ENCODE results near the gene NARS2. TPM values are rescaled to one million over a fixed set of nuclear protein-coding genes. Genes with fewer than 3 reads are reported as not detected.

The NARS2 gene
- total RNA-seq, 6 donors from 2014 or later = 7.7 to 45.1 (median 15.5) TPM

DNA sequence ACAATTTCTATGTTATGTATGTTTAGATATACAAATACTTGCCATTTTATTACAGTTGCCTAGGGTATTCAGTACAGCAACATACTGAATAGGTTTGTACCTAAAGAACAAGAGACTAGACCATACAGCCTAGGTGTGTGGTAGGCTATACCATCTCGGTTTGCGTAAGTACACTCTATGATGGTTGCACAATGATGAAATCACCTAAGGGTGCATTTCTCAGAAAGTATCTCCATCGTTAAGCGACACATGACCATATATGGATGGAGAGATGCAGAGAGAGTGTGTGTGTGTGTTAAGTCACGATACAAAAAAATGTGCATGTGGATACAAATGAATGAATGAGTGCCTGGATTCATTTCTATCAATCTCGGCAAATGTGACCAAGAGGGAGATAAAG, 37.7 kb downstream of the NARS2 start:
- no peak overlapping the region for H3K4me3 ChIP-seq
- peaks cover 1 to 16% (median 10%) of the 10 kb centered on the region in 4 donors for H3K4me1 ChIP-seq
- ATAC-seq (ENCODE audit: low FRiP score in 2 of 2) = no peak
- no peak for DNase-seq
- no peaks in the 10 kb centered on the region for H3K27me3 ChIP-seq
- WGBS, 2 donors = 85 to 98% methylated on average over 6 of the region's 6 CpGs
- no peaks in the 10 kb centered on the region for H3K9me3 ChIP-seq
- H3K36me3 ChIP-seq = peaks cover 0 to 3% (median 0%) of the 10 kb centered on the region in 4 donors
- TF ChIP-seq, protein P1, sequence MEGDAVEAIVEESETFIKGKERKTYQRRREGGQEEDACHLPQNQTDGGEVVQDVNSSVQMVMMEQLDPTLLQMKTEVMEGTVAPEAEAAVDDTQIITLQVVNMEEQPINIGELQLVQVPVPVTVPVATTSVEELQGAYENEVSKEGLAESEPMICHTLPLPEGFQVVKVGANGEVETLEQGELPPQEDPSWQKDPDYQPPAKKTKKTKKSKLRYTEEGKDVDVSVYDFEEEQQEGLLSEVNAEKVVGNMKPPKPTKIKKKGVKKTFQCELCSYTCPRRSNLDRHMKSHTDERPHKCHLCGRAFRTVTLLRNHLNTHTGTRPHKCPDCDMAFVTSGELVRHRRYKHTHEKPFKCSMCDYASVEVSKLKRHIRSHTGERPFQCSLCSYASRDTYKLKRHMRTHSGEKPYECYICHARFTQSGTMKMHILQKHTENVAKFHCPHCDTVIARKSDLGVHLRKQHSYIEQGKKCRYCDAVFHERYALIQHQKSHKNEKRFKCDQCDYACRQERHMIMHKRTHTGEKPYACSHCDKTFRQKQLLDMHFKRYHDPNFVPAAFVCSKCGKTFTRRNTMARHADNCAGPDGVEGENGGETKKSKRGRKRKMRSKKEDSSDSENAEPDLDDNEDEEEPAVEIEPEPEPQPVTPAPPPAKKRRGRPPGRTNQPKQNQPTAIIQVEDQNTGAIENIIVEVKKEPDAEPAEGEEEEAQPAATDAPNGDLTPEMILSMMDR (IDR thresholded peaks at IDR 0.05) = no peak
- H3K27ac ChIP-seq = no peak overlapping the region

DNA sequence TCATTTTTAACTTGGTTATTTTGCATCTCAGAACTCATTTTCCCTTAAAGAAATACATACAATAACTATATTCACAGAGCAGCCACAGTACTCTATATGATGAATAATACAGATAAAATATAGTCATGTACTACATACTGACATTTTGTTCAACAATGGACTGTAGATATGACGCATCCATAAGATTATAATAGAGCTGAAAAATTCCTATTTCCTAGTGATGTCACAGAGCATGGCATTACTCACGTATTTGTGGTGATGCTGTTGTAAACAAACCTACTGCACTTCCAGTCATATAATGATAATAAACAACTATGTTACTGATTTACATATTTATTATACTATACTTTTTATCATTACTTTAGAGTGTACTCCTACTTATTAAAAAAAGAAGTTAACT, 38.7 kb downstream of the NARS2 start:
- ATAC-seq (ENCODE audit: low FRiP score in 2 of 2) = no peak
- 94 to 95% methylated on average over 2 of the region's 2 CpGs for WGBS, 2 donors
- TF ChIP-seq POLR2A (IDR thresholded peaks at IDR 0.05) = no peak
- no peak for TF ChIP-seq EP300 (IDR thresholded peaks at IDR 0.05)
- TF ChIP-seq, protein P1 (IDR thresholded peaks at IDR 0.05) = no peak
- TF ChIP-seq POLR2AphosphoS5 (IDR thresholded peaks at IDR 0.05) = no peak

DNA sequence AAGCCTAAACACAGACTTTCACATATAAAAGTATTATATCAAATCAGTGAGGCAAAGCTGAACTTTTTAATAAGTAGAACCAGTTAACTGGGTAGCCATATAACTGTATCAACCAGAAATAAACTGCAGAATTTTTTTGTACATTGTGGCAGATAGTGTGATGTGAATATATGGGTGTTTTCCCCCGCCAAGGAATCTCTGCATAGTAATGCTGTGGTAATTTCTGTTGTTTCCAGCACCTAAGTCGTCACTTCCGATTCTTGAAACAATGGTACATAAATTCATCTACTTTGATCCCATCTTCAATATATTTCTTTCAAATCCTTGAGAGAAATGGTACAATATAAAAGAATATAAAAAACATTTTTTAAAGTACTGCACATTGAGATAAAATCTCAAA, 39.6 kb downstream of the NARS2 start:
- WGBS, 2 donors = 90 to 94% methylated on average over 3 of the region's 3 CpGs
- DNase-seq (no peak), ATAC-seq (ENCODE audit: low FRiP score in 2 of 2) (no peak)
- no peak overlapping the region for H3K27ac ChIP-seq
- TF ChIP-seq POLR2A (IDR thresholded peaks at IDR 0.05) (no peak), EP300 (IDR thresholded peaks at IDR 0.05) (no peak), POLR2AphosphoS5 (IDR thresholded peaks at IDR 0.05) (no peak)
- TF ChIP-seq, protein P1 (IDR thresholded peaks at IDR 0.05) = no peak
- peaks cover 0 to 3% (median 0%) of the 10 kb centered on the region in 4 donors for H3K36me3 ChIP-seq
- no peaks in the 10 kb centered on the region for H3K9me3 ChIP-seq
- peaks cover 0 to 9% (median 5%) of the 10 kb centered on the region in 4 donors for H3K4me1 ChIP-seq
- no peak overlapping the region for H3K4me3 ChIP-seq
- no peaks in the 10 kb centered on the region for H3K27me3 ChIP-seq

More for the DNA sequence above, 38.7 kb downstream of the NARS2 start:
- H3K36me3 ChIP-seq = peaks cover 0 to 3% (median 0%) of the 10 kb centered on the region in 4 donors
- no peaks in the 10 kb centered on the region for H3K9me3 ChIP-seq
- H3K4me1 ChIP-seq = peaks cover 0 to 16% (median 5%) of the 10 kb centered on the region in 4 donors
- no peak overlapping the region for H3K4me3 ChIP-seq
- DNase-seq = no peak
- H3K27ac ChIP-seq = no peak overlapping the region
- no peaks in the 10 kb centered on the region for H3K27me3 ChIP-seq

DNA sequence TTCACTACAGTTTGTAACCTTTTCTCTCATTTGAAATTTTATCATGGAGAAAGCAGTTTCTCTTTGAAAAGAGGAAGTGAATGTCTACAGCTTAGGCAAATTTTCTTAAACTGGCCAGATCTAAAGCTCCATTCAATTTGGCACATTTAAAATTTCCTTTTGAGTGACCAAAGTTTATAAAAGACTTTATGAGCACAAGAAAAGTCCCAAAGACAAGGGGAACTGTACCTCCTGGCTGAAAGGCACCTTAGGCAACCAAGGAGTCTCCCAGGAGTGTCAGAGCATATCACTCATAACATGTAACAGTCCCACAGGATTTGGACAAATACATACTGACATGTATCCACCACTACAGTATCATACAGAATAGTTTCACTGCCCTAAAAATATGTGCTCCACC, 41.3 kb downstream of the NARS2 start:
- Histone ChIP-seq H3K9me3 (no peaks in the 10 kb centered on the region), H3K27ac (no peak overlapping the region), H3K36me3 (peaks cover 0 to 2% (median 0%) of the 10 kb centered on the region in 4 donors), H3K4me3 (no peak overlapping the region), H3K4me1 (no peaks in the 10 kb centered on the region), H3K27me3 (no peaks in the 10 kb centered on the region)
- TF ChIP-seq EP300 (IDR thresholded peaks at IDR 0.05) (no peak), POLR2A (IDR thresholded peaks at IDR 0.05) (no peak), POLR2AphosphoS5 (IDR thresholded peaks at IDR 0.05) (no peak)
- TF ChIP-seq, protein P1 (IDR thresholded peaks at IDR 0.05) = no peak
- DNase-seq (no peak), ATAC-seq (ENCODE audit: low FRiP score in 2 of 2) (no peak)

DNA sequence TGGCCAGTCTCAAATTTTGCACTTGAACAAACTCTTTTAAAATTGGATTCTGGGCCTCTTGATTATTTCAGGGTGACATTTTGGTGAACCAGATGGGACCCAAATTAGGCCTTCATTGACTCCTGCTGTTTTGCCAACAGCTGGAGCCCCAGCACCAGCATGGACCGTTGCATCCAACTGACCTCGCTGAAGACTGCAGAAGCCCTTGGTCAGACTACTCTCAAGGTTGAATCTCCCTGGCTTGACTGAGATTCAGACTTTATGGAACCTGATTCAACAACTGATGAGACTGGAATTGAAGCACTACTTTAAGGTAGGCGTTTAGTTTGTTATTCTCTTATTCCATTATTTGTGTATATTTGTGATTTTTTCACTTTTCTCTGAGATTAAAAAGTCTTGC, 41.7 kb downstream of the NARS2 start:
- Histone ChIP-seq H3K27ac (no peak overlapping the region), H3K4me3 (no peak overlapping the region), H3K27me3 (no peaks in the 10 kb centered on the region), H3K4me1 (no peaks in the 10 kb centered on the region), H3K36me3 (no peaks in the 10 kb centered on the region), H3K9me3 (no peaks in the 10 kb centered on the region)
- no peak for TF ChIP-seq POLR2A (IDR thresholded peaks at IDR 0.05)
- TF ChIP-seq EP300 (IDR thresholded peaks at IDR 0.05) = no peak
- TF ChIP-seq POLR2AphosphoS5 (IDR thresholded peaks at IDR 0.05) = no peak
- TF ChIP-seq, protein P1 (IDR thresholded peaks at IDR 0.05) = no peak
- DNase-seq = no peak
- no peak for ATAC-seq (ENCODE audit: low FRiP score in 2 of 2)
- 87 to 94% methylated on average over 3 of the region's 3 CpGs for WGBS, 2 donors
